Common myeloid progenitor, CD34-positive (primary cell): ENCODE results near the gene MANF.

Experiments used
- CTCF ChIA-PET: fragments of 350-600 bp; sonication (Branson Sonifier 250); formaldehyde crosslinking; loops from one replicate; lab custom pipeline; 2021; ENCODE audit warnings: antibody characterized with exemption; lab: Charles Lee
- POLR2A ChIA-PET: fragments of 350-600 bp; sonication (Branson Sonifier 250); formaldehyde crosslinking; loops from one replicate; lab custom pipeline; 2021; ENCODE audit warnings: antibody characterized with exemption; lab: Charles Lee
- DNase-seq, 3 donors: peaks; one replicate each; pipeline versions ENCODE4 v3.0.0 to v3.0.0-alpha.2; 2013
- H3K27ac ChIP-seq, 2 experiments: 1 replicate in 1 of 2; 2 replicates in 1 of 2; pipeline ENCODE4 v1.7.0; 2013; ENCODE audit warnings: inconsistent platforms in 2 of 2, low read length in 2 of 2, mild to moderate bottlenecking in 2 of 2, low read depth in 1 of 2, moderate library complexity in 1 of 2; ENCODE audit not compliant: severe bottlenecking in 2 of 2, insufficient read depth in 1 of 2, poor library complexity in 1 of 2
- H3K27me3 ChIP-seq, 5 experiments: replicated peaks in 2 of 5; 1 replicate in 3 of 5; 2 replicates in 2 of 5; pipeline versions ENCODE4 v1.6.1 to v1.7.0; 2013; ENCODE audit warnings: low read length in 4 of 5, mild to moderate bottlenecking in 2 of 5, moderate library complexity in 2 of 5, inconsistent platforms in 1 of 5; ENCODE audit not compliant: insufficient read depth in 5 of 5, control insufficient read depth in 4 of 5
- H3K36me3 ChIP-seq, 4 experiments: 1 replicate in 2 of 4; 2 replicates in 2 of 4; pipeline versions ENCODE4 v1.6.1 to v1.7.0; 2013; ENCODE audit warnings: low read length in 3 of 4, control low read depth in 1 of 4, mild to moderate bottlenecking in 1 of 4; ENCODE audit not compliant: control insufficient read depth in 4 of 4, insufficient read depth in 4 of 4
- H3K4me1 ChIP-seq, 4 experiments: 1 replicate in 3 of 4; 2 replicates in 1 of 4; pipeline versions ENCODE4 v1.6.1 to v1.7.1; 2013; ENCODE audit warnings: low read length in 3 of 4, mild to moderate bottlenecking in 3 of 4, control low read depth in 1 of 4, inconsistent platforms in 1 of 4, moderate library complexity in 1 of 4; ENCODE audit not compliant: control insufficient read depth in 4 of 4, insufficient read depth in 4 of 4; ENCODE audit errors: control extremely low read depth in 1 of 4
- H3K4me3 ChIP-seq, 7 experiments: 1 replicate in 4 of 7; 2 replicates in 3 of 7; pipeline versions ENCODE4 v1.5.1 to v1.7.0; 2013; ENCODE audit warnings: mild to moderate bottlenecking in 7 of 7, low read length in 6 of 7, moderate library complexity in 6 of 7, inconsistent platforms in 2 of 7, low read depth in 2 of 7, control low read depth in 1 of 7; ENCODE audit not compliant: insufficient read depth in 4 of 7, control insufficient read depth in 1 of 7; ENCODE audit errors: extremely low read depth in 1 of 7
- H3K9me3 ChIP-seq, 5 experiments: 1 replicate in 4 of 5; 2 replicates in 1 of 5; pipeline versions ENCODE4 v1.6.1 to v1.7.1; 2013; ENCODE audit warnings: low read length in 4 of 5, mild to moderate bottlenecking in 2 of 5, inconsistent platforms in 1 of 5, low read depth in 1 of 5, moderate library complexity in 1 of 5; ENCODE audit not compliant: control insufficient read depth in 4 of 5, insufficient read depth in 2 of 5; ENCODE audit errors: control extremely low read depth in 1 of 5
- WGBS: methylation state at CpG from one replicate; pipeline ENCODE4 v1.1.5; 2013; ENCODE audit not compliant: insufficient coverage; 5-methylcytosine and 5-hydroxymethylcytosine counted together

Gene MANF

GRCh38 chr3:51422211-51422610 lies 37.1 kb downstream of the MANF start:
- Histone ChIP-seq H3K27me3 (no peaks in the 10 kb centered on the region), H3K27ac (no peak overlapping the region), H3K4me1 (no peaks in the 10 kb centered on the region), H3K4me3 (no peak overlapping the region), H3K36me3 (peaks cover 21 to 57% (median 38%) of the 10 kb centered on the region in 4 experiments), H3K9me3 (no peaks in the 10 kb centered on the region)
- POLR2A ChIA-PET, result no interaction called here
- no peak for DNase-seq
- 100% methylated on average over 2 of the region's 3 CpGs for WGBS
- CTCF ChIA-PET, result interaction anchor here (1.3 kb wide), 1 partner anchor 13 kb away, joined by 3 read pairs; no protein-coding TSS in a partner anchor

GRCh38 chr3:51426921-51427320 lies 41.8 kb downstream of the MANF start:
- Histone ChIP-seq H3K27me3 (no peaks in the 10 kb centered on the region), H3K36me3 (peaks cover 18 to 50% (median 32%) of the 10 kb centered on the region in 4 experiments), H3K4me1 (no peaks in the 10 kb centered on the region), H3K4me3 (no peak overlapping the region), H3K9me3 (no peaks in the 10 kb centered on the region), H3K27ac (no peak overlapping the region)
- WGBS, result no CpG with 5 or more reads among the region's 4 CpGs
- ChIA-PET CTCF (no interaction called here), POLR2A (no interaction called here)
- DNase-seq, result no peak

- no peaks in the 10 kb centered on the region for H3K27me3 ChIP-seq
- peaks cover 18 to 49% (median 34%) of the 10 kb centered on the region in 4 experiments for H3K36me3 ChIP-seq
- no peak overlapping the region for H3K4me3 ChIP-seq
- H3K9me3 ChIP-seq, result no peaks in the 10 kb centered on the region
- POLR2A ChIA-PET, result no interaction called here
- 92% methylated on average over 2 of the region's 3 CpGs for WGBS
- H3K27ac ChIP-seq, result no peak overlapping the region
- CTCF ChIA-PET, result interaction anchor here (0.6 to 1.9 kb wide), 2 partner anchors 23 to 28 kb away, joined by 3 to 6 read pairs; no protein-coding TSS in a partner anchor
- H3K4me1 ChIP-seq, result no peaks in the 10 kb centered on the region
- no peak for DNase-seq
Observed at GRCh38 chr3:51429138-51429537, 44.0 kb downstream of the MANF start.

GRCh38 chr3:51434110-51434509 lies 49.0 kb downstream of the MANF start:
- ChIA-PET CTCF (interaction anchor here (0.7 to 1.8 kb wide), 14 partner anchors 10 to 819 kb away, joined by 3 to 10 read pairs (median 5); no protein-coding TSS in a partner anchor), POLR2A (interaction anchor here (0.6 kb wide), 1 partner anchor 44 kb away, joined by 3 read pairs; no protein-coding TSS in a partner anchor)
- Histone ChIP-seq H3K36me3 (peaks cover 8 to 61% (median 29%) of the 10 kb centered on the region in 4 experiments), H3K27ac (no peak overlapping the region), H3K4me1 (no peaks in the 10 kb centered on the region), H3K4me3 (no peak overlapping the region), H3K9me3 (no peaks in the 10 kb centered on the region), H3K27me3 (no peaks in the 10 kb centered on the region)
- no peak for DNase-seq
- 93% methylated on average over 3 of the region's 5 CpGs for WGBS

GRCh38 chr3:51434746-51435327 lies 49.7 kb downstream of the MANF start:
- peak; percentile 56 to 83 (median 78) for DNase-seq
- H3K4me3 ChIP-seq, result no peak overlapping the region
- H3K27ac ChIP-seq, result no peak overlapping the region
- POLR2A ChIA-PET, result interaction anchor here (0.5 to 0.6 kb wide), 2 partner anchors 45 to 76 kb away, joined by 3 to 4 read pairs; no protein-coding TSS in a partner anchor
- H3K27me3 ChIP-seq, result no peaks in the 10 kb centered on the region
- CTCF ChIA-PET, result interaction anchor here (0.7 to 1.8 kb wide), 16 partner anchors 9 to 819 kb away, joined by 3 to 10 read pairs (median 4); no protein-coding TSS in a partner anchor
- no peaks in the 10 kb centered on the region for H3K4me1 ChIP-seq
- peaks cover 8 to 59% (median 26%) of the 10 kb centered on the region in 4 experiments for H3K36me3 ChIP-seq
- H3K9me3 ChIP-seq, result no peaks in the 10 kb centered on the region

- DNase-seq, result no peak
- WGBS, result 93% methylated on average over 8 of the region's 8 CpGs
- Histone ChIP-seq H3K27me3 (no peaks in the 10 kb centered on the region), H3K27ac (no peak overlapping the region), H3K9me3 (no peaks in the 10 kb centered on the region), H3K4me3 (no peak overlapping the region), H3K36me3 (peaks cover 11 to 67% (median 35%) of the 10 kb centered on the region in 4 experiments), H3K4me1 (no peaks in the 10 kb centered on the region)
- ChIA-PET CTCF (interaction anchor here (0.9 to 1.6 kb wide), 3 partner anchors 28 to 48 kb away, joined by 3 to 8 read pairs (median 4); no protein-coding TSS in a partner anchor), POLR2A (interaction anchor here (0.7 kb wide), 1 partner anchor 821 kb away, joined by 4 read pairs; no protein-coding TSS in a partner anchor)
Observed at GRCh38 chr3:51436998-51437639, 52.0 kb downstream of the MANF start.
